ENCODE data around the gene KAT6B.

The KAT6B gene

DNA sequence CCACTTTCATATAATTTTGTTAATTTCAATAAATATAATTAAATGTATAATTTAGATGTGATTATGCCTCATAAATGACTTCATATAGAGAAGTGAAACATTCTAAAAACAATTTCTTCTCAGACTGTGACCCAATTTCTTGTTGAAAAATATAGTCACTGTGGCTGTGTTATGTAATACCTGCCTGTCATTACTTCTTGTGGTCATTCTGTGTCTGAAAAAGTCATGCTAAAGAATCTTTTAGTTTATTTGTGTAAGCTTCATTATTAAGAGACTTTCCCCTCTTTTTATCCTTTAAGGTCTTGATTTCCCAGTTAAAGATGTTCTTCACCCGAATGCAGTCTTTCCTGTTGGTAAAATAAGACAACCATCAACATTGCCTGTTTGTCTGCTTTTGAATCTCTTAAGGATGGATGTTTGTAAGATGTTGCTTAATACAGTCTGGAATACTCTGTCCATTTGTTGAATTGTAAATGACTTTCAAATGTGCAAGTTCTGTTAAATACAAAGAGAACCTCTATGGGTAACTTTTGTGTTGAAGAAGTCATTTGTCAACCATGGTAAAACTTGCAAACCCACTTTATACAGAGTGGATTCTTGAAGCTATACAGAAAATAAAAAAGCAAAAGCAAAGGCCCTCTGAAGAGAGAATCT, 16.0 kb downstream of the KAT6B start:
- DNase-seq, result no peak
- no peaks in the 10 kb centered on the region for H3K4me1 Mint-ChIP-seq
- no peak for TF ChIP-seq CTCF (IDR thresholded peaks at IDR 0.05)
- H3K4me3 Mint-ChIP-seq, result no peak overlapping the region
- no peaks in the 10 kb centered on the region for H3K9me3 Mint-ChIP-seq
- no peak overlapping the region for H3K27ac Mint-ChIP-seq
- H3K27me3 Mint-ChIP-seq (ENCODE audit: low read depth, poor library complexity), result no peaks in the 10 kb centered on the region
- H3K36me3 Mint-ChIP-seq (ENCODE audit: low read depth), result peaks cover 69% of the 10 kb centered on the region

GRCh38 chr10:74846958-74847357, 20.6 kb downstream of the KAT6B start:
- Mint-ChIP-seq H3K36me3 (ENCODE audit: low read depth) (peaks cover 60% of the 10 kb centered on the region), H3K4me3 (no peak overlapping the region), H3K9me3 (no peaks in the 10 kb centered on the region), H3K4me1 (no peaks in the 10 kb centered on the region), H3K27me3 (ENCODE audit: low read depth, poor library complexity) (peaks cover 3% of the 10 kb centered on the region), H3K27ac (no peak overlapping the region)
- no peak for DNase-seq
- TF ChIP-seq CTCF (IDR thresholded peaks at IDR 0.05), result no peak

DNA sequence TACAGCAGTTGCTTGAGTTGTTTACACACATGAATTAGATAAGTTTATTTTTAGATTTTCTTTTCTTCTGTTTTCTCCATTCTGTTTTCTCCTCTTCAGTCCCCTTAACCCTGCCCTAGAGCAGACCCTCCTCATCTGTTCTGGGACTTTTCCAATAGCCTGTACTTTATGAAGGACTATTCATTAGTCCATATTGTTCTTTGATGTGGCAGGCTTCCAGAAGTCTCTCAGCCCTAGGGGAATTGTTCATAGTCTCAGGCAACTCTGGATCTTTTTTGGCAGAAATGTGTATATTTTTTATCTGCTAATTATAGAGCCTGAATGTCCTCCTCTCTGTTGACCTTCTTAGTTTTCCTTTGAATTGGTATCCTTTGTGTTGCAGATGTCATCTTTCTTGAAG, 25.4 kb downstream of the KAT6B start:
- Mint-ChIP-seq H3K27ac (peak overlapping the region; percentile 57), H3K27me3 (ENCODE audit: low read depth, poor library complexity) (peaks cover 3% of the 10 kb centered on the region), H3K4me3 (no peak overlapping the region), H3K4me1 (peaks cover 18% of the 10 kb centered on the region), H3K36me3 (ENCODE audit: low read depth) (peaks cover 54% of the 10 kb centered on the region), H3K9me3 (peaks cover 7% of the 10 kb centered on the region)
- no peak for TF ChIP-seq CTCF (IDR thresholded peaks at IDR 0.05)
- no peak for DNase-seq

GRCh38 chr10:74852381-74852780, 26.0 kb downstream of the KAT6B start:
- H3K9me3 Mint-ChIP-seq, result peaks cover 13% of the 10 kb centered on the region
- H3K36me3 Mint-ChIP-seq (ENCODE audit: low read depth), result peaks cover 57% of the 10 kb centered on the region
- H3K4me1 Mint-ChIP-seq, result peaks cover 18% of the 10 kb centered on the region
- no peak for DNase-seq
- no peak overlapping the region for H3K27ac Mint-ChIP-seq
- peaks cover 3% of the 10 kb centered on the region for H3K27me3 Mint-ChIP-seq (ENCODE audit: low read depth, poor library complexity)
- TF ChIP-seq CTCF (IDR thresholded peaks at IDR 0.05), result no peak
- H3K4me3 Mint-ChIP-seq, result no peak overlapping the region

GRCh38 chr10:74854610-74855009, 28.2 kb downstream of the KAT6B start:
- TF ChIP-seq CTCF (IDR thresholded peaks at IDR 0.05), result no peak
- Mint-ChIP-seq H3K4me1 (peaks cover 18% of the 10 kb centered on the region), H3K27ac (peak overlapping the region; percentile 86), H3K36me3 (ENCODE audit: low read depth) (peaks cover 46% of the 10 kb centered on the region), H3K9me3 (peaks cover 14% of the 10 kb centered on the region), H3K27me3 (ENCODE audit: low read depth, poor library complexity) (peaks cover 3% of the 10 kb centered on the region), H3K4me3 (no peak overlapping the region)
- DNase-seq, result no peak

- Mint-ChIP-seq H3K9me3 (peaks cover 14% of the 10 kb centered on the region), H3K27me3 (ENCODE audit: low read depth, poor library complexity) (peaks cover 3% of the 10 kb centered on the region), H3K27ac (peak overlapping the region; percentile 86), H3K36me3 (ENCODE audit: low read depth) (peaks cover 45% of the 10 kb centered on the region), H3K4me1 (peaks cover 18% of the 10 kb centered on the region), H3K4me3 (no peak overlapping the region)
- TF ChIP-seq CTCF (IDR thresholded peaks at IDR 0.05), result no peak
- no peak for DNase-seq
These were observed 28.6 kb downstream of the KAT6B start for GRCh38 chr10:74855027-74855426.
